ENCODE measurements around the gene OSBPL5. TPM values are rescaled to one million over a fixed set of nuclear protein-coding genes. Genes with fewer than 3 reads are reported as not detected.
A peak's percentile ranks its signal among the peaks of the same experiment; 100 is the strongest.
"Not testable (repeated sequence)": the region's sequence is repeated elsewhere in the genome, so short reads cannot be mapped to it uniquely, and the experiment has no call there.

Gene OSBPL5
- total and polyA plus RNA-seq, 11 donors, result 10.1 to 27.7 (median 16.4) TPM

- Histone ChIP-seq H3K36me3 (no peaks in the 10 kb centered on the region), H3K4me3 (no peak overlapping the region), H3K4me1 (peaks cover 0 to 35% (median 6%) of the 10 kb centered on the region in 12 donors), H3K9me3 (no peaks in the 10 kb centered on the region), H3K27me3 (no peaks in the 10 kb centered on the region), H3K27ac (peak overlapping the region; percentile 53 to 89 (median 68))
- intact Hi-C loops (cut with DNase I), result no loop called here
- ATAC-seq (peak; percentile 67 to 95 (median 76)), DNase-seq (peak in 1 of 5 donors; percentile 59)
- WGBS, 4 donors, result 60 to 72% (median 71%) methylated on average over 3 of the region's 3 CpGs
- TF ChIP-seq CTCF (IDR thresholded peaks at IDR 0.05) (no peak), POLR2A (IDR thresholded peaks at IDR 0.05) (peak in 1 of 2 donors; percentile 12)
These were observed 92.1 kb downstream of the OSBPL5 start for GRCh38 chr11:3073029-3073435.

- WGBS, 4 donors, result 73 to 83% (median 79%) methylated on average over 7 to 8 of the region's 8 CpGs
These were observed 95.7 kb downstream of the OSBPL5 start for GRCh38 chr11:3069425-3069824.

GRCh38 chr11:3066308-3066707 is 98.8 kb downstream of the OSBPL5 start:
- H3K27me3 ChIP-seq; ATAC-seq; intact Hi-C loops (cut with DNase I); H3K9me3 ChIP-seq; H3K27ac ChIP-seq; H3K4me1 ChIP-seq; H3K4me3 ChIP-seq; H3K36me3 ChIP-seq: not testable (repeated sequence)
- peak in 1 of 5 donors; percentile 1 for DNase-seq
- WGBS, 4 donors, result 92 to 96% (median 96%) methylated on average over 3 of the region's 3 CpGs

More at GRCh38 chr11:3069425-3069824, 95.7 kb downstream of the OSBPL5 start:
- intact Hi-C loops (cut with DNase I), result no loop called here
- Histone ChIP-seq H3K27ac (no peak overlapping the region), H3K4me1 (peaks cover 0 to 24% (median 5%) of the 10 kb centered on the region in 12 donors), H3K4me3 (no peak overlapping the region), H3K27me3 (no peaks in the 10 kb centered on the region), H3K36me3 (no peaks in the 10 kb centered on the region), H3K9me3 (no peaks in the 10 kb centered on the region)
- no peak for ATAC-seq
- TF ChIP-seq CTCF (IDR thresholded peaks at IDR 0.05) (no peak), POLR2A (IDR thresholded peaks at IDR 0.05) (no peak)
- DNase-seq, result no peak

GRCh38 chr11:3064709-3065108 is 100.4 kb downstream of the OSBPL5 start:
- DNase-seq; H3K4me3 ChIP-seq; ATAC-seq; H3K27ac ChIP-seq; H3K27me3 ChIP-seq; intact Hi-C loops (cut with DNase I); H3K9me3 ChIP-seq; H3K4me1 ChIP-seq; H3K36me3 ChIP-seq: not testable (repeated sequence)
- WGBS, 4 donors, result 89 to 91% (median 90%) methylated on average over 6 of the region's 6 CpGs

GRCh38 chr11:3063876-3064275 is 101.2 kb downstream of the OSBPL5 start:
- DNase-seq, result peak in 1 of 5 donors; percentile 15
- H3K36me3 ChIP-seq; intact Hi-C loops (cut with DNase I); H3K27ac ChIP-seq; H3K27me3 ChIP-seq; H3K4me1 ChIP-seq; H3K9me3 ChIP-seq; H3K4me3 ChIP-seq; ATAC-seq: not testable (repeated sequence)
- 68 to 85% (median 75%) methylated on average over 8 of the region's 8 CpGs for WGBS, 4 donors

GRCh38 chr11:3063432-3063831 is 101.7 kb downstream of the OSBPL5 start:
- H3K27me3 ChIP-seq; H3K36me3 ChIP-seq; H3K4me1 ChIP-seq; H3K27ac ChIP-seq; intact Hi-C loops (cut with DNase I); H3K9me3 ChIP-seq; ATAC-seq; H3K4me3 ChIP-seq; DNase-seq: not testable (repeated sequence)
- 79 to 89% (median 85%) methylated on average over 4 of the region's 4 CpGs for WGBS, 4 donors

Measured in heart left ventricle (tissue), 16 donors.